GM18511 (cell line): Measurements from ENCODE around the gene FSHR.

Source experiments
- ATAC-seq: cut with Tn5 transposase; IDR thresholded peaks from one replicate; pipeline ENCODE4 v1.9.1; 2021; ENCODE audit warnings: mild to moderate bottlenecking, moderate library complexity; ENCODE audit not compliant: unreplicated experiment

The FSHR gene

GRCh38 chr2:49154140-49154539, at the start of gene FSHR:
TSS of gene FSHR (minus strand) at chr2:49154515. CDS start at chr2:49154417, 98 bp downstream.
- no peak for ATAC-seq

- ATAC-seq: no peak
Measured at GRCh38 chr2:49199266-49199665, 45.0 kb upstream of the FSHR start.

GRCh38 chr2:49194701-49195100, 40.4 kb upstream of the FSHR start:
- no peak for ATAC-seq

GRCh38 chr2:49192036-49192435, 37.7 kb upstream of the FSHR start:
- ATAC-seq: no peak

GRCh38 chr2:49189512-49190225, 35.4 kb upstream of the FSHR start:
- ATAC-seq: no peak

GRCh38 chr2:49186050-49186648, 31.8 kb upstream of the FSHR start:
- no peak for ATAC-seq

- no peak for ATAC-seq
Measured at GRCh38 chr2:49178656-49179055, 24.3 kb upstream of the FSHR start.

- ATAC-seq: no peak
Measured at GRCh38 chr2:49177194-49177593, 22.9 kb upstream of the FSHR start.

GRCh38 chr2:49175831-49176230, 21.5 kb upstream of the FSHR start:
- no peak for ATAC-seq

- ATAC-seq: no peak
Measured at GRCh38 chr2:49174750-49175149, 20.4 kb upstream of the FSHR start.

GRCh38 chr2:49167131-49167530, 12.8 kb upstream of the FSHR start:
- no peak for ATAC-seq

GRCh38 chr2:49165662-49166061, 11.3 kb upstream of the FSHR start:
- ATAC-seq: no peak

- no peak for ATAC-seq
Measured at GRCh38 chr2:49164729-49165128, 10.4 kb upstream of the FSHR start.

- ATAC-seq: no peak
Measured at GRCh38 chr2:49162151-49162550, 7.8 kb upstream of the FSHR start.

GRCh38 chr2:49154891-49155290, 576 bp upstream of the FSHR start:
- ATAC-seq: no peak

GRCh38 chr2:49153252-49153651, 1.1 kb downstream of the FSHR start:
- no peak for ATAC-seq

GRCh38 chr2:49152824-49153223, 1.5 kb downstream of the FSHR start:
- no peak for ATAC-seq

- no peak for ATAC-seq
Measured at GRCh38 chr2:49146401-49146800, 7.9 kb downstream of the FSHR start.

- ATAC-seq: no peak
Measured at GRCh38 chr2:49131801-49132200, 22.5 kb downstream of the FSHR start.

- peak; percentile 98 for ATAC-seq
Measured at GRCh38 chr2:49129034-49129433, 25.3 kb downstream of the FSHR start.

GRCh38 chr2:49123600-49123999, 30.7 kb downstream of the FSHR start:
- ATAC-seq: no peak

- no peak for ATAC-seq
Measured at GRCh38 chr2:49122107-49122506, 32.2 kb downstream of the FSHR start.

- no peak for ATAC-seq
Measured at GRCh38 chr2:49113046-49113445, 41.3 kb downstream of the FSHR start.
